Activated CD8-positive, alpha-beta memory T cell treated with anti-CD3 and anti-CD28 coated beads for 48 hours (primary cell): Measurements from ENCODE around the gene GALM.
"Not testable (repeated sequence)": the region's sequence is repeated elsewhere in the genome, so short reads cannot be mapped to it uniquely, and the experiment has no call there.

Experiments
- DNase-seq, 3 experiments: peaks; one replicate each; pipeline ENCODE4 v3.0.0-alpha.2; 2020; ENCODE audit warnings: low read depth in 2 of 3, low spot score in 2 of 3

Gene GALM

DNA sequence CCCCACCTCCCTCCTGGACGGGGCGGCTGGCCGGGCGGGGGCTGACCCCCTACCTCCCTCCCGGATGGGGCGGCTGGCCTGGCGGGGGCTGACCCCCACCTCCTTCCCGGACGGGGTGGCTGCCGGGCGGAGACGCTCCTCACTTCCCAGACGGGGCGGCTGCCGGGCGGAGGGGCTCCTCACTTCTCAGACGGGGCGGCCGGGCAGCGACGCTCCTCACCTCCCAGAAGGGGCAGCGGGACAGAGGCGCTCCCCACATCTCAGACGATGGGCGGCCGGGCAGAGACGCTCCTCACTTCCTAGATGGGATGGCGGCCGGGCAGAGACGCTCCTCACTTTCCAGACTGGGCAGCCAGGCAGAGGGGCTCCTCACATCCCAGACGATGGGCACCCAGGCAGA is 90.0 kb downstream of the GALM start:
- DNase-seq: not testable (repeated sequence)

DNA sequence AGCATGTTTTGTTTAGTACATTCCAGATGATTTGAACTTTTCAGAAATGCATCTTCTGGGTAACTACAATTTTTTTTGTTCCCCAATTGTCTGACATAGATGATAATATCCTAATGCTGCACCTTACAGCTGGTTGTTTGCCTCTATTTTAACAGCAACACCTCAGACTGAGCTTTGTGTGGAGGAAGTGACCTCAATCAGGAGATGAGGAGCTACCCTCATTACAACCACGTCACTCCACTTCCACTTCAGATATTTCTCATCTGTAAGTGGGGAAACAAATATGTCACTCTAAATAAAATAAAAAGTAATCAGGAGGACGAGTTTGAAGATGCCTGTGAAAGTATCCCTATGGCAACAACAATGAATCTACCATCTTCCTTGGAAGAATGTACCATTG is 97.3 kb downstream of the GALM start:
- DNase-seq: no peak

DNA sequence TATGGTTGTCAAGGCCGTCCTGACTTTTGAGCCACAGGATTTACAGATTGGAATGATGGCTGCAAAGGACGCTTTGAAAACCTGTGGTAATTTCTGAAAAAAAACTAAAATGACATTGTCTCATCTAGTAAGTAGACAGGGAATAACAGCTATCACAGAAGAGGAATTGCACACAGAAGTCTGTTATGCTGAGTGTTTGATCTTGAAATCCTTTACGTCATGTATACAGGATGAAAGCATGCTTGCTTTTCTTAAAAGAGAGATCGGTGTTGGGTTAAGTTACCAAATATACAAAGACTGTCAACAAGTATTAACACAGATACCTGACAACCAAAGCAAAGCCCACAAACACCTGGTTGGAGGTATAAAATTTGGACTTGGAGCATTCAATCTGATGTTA is 97.8 kb downstream of the GALM start:
- no peak for DNase-seq

DNA sequence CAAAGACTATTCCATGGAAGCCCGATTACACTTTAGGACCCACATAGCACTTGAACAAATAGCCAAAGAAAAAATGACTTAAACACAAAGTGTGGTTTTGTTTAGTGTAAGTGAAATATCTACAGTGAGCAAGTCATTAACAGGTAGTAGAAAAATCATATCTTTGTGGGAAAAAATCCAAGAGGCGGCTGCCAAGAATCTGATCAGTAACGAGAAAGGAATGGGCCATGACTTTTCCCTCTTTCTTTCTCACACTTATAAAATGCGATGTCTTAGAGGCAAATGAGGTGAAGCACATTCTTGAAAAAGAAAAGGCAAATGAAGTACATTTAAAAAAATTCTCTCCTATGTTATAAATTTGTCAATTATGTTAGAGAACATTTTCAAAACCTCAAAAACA is 99.2 kb downstream of the GALM start:
- no peak for DNase-seq

DNA sequence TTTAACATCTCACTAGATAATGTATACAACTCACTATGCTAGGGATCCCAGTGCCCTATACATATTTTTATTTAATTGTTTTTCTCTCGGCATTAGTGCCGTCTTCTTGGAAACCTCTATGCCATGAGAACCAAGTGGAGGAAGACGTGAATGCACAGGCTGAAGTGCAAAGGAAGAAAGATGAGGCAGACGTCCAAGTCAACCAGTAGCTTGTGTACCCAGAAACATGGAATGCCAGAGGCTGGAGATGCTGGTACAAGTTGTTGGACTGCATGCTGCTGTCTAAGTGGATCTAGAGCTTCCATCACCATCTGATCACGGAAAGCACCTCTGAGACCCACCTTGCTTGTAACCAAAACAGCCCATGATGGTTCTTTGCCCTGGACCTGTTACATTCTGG is 99.6 kb downstream of the GALM start:
- no peak for DNase-seq

DNA sequence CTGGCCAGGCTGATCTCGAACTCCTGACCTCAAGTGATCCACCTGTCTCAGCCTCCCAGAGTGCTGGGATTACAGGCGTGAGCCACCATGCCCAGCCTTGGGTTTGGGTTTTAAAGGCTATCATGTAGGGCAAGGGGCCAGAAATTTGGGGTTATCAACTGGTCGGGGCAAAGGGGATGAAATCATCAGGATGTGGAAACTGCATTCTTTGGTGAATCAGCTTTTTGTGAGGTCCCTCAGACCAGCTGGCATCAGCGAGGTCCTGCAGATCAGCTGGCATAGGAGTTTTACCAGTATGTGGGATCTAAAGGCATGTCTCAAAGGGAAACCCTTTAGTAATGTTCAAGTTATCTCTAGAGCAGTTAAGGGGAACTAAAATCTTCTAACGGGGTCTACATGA is 105.7 kb downstream of the GALM start:
- DNase-seq: no peak

DNA sequence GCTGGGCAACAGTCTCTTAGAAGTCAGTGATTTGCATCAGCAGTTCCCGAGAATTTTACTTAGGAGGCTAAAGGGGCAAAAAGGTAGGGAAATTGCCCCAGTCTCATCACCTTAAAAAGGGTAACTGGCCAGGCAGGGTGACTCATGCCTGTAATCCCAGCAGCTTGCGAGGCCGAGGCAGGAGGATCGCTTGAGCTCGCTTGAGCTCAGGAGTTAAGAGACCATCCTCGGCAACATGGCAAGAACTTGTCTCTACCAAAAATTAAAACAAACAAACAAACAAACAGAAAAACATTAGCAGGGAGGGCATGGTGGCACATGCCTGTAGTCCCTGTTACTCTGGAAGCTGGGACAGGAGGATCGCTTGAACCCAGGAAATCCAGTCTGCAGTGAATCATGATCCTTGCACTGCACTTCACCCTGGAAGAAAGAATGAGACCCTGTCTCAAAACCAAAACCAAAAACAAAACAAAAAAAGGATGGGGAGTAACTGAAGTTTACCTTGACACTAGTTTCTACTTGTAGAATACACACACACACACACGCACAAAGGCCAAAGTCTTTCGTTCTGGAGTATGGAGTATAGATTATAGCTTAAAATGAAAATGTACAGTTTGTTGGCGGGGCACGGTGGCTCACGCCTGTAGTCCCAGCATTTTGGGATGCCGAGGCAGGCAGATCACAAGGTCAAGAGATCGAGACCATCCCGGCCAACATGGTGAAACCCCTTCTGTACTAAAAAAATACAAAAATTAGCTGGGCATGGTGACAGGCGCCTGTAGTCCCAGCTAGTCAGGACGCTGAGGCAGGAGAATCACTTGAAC is 109.4 kb downstream of the GALM start:
- DNase-seq: no peak

DNA sequence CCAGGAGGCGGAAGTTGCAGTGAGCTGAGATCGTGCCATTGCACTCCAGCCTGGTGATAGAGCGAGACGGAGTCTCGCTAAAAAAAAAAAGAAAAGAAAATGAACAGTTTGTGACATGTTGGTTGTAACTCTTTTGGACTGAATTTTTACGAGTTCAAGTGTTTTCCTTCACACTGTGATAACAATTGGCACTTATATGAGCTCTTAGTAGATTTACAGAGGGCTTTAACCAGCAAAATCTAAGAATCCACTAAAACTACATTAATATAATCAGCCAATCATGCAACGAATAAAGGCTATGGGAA is 110.0 kb downstream of the GALM start:
- DNase-seq: no peak

DNA sequence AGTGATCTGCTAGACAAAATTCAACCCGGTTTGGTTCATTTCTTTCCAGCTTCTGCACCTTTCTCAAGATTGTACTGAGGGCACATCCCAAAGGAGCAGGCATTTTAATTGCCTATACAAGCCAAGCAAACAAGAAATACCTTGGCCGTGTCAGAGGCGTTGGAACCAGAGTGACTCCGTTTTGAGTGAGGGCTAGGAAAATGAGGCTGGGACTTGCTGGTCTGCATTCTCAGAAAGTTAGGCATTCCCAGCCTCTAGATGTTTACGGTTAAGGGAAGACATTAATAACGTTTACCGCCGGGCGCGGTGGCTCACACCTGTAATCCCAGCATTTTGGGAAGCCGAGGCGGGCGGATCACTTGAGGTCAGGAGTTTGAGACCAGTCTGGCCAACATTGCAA is 110.6 kb downstream of the GALM start:
- DNase-seq: no peak

DNA sequence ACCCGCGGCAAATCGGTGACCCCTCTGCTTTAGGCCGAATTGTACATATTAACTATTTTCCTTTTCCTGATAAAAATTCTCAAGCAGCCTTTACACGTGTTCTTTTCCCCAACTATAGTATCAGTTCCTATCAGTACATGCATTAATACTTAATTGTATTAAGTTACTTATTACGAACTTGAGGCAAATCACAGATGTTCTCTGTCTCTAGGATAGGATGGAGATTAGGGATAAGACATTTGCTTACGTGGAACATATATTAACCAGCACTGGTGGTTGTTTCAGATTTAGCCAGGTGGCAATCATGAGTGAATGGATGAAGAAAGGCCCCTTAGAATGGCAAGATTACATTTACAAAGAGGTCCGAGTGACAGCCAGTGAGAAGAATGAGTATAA is 112.8 kb downstream of the GALM start:
- DNase-seq: no peak

DNA sequence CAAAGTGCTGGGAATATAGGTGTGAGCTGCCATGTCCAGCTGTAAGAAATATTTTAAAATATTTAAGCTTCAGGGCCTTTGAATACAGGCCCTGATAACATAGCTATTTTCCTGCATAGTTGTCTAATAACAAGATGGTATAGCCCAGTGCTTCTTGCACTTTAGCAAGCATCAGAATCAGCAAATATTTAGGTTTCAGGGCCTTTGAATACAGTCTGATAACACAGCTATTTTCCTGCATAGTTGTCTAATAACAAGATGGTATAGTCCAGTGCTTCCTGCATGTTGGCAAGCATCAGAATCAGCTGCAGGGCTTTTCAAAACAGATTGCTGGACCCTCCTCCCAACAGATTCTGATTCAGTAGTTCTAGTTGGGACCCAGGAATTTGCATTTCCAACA is 117.7 kb downstream of the GALM start:
- DNase-seq: no peak
